Motor neuron (in vitro differentiated cells): ENCODE measurements around the gene UCKL1. TPM values are rescaled to one million over a fixed set of nuclear protein-coding genes. Genes with fewer than 3 reads are reported as not detected.
"Not testable (repeated sequence)": the region's sequence is repeated elsewhere in the genome, so short reads cannot be mapped to it uniquely, and the experiment has no call there.

Source experiments
- ATAC-seq, 8 experiments: fragments of 200-7000 bp; cut with Tn5 transposase; replicated peaks in 6 of 8; 2 replicates each; pipeline ENCODE4 v1.8.0; 2021; ENCODE audit warnings: mild to moderate bottlenecking in 8 of 8, moderate library complexity in 8 of 8
- H3K27ac ChIP-seq, 2 donors: fragments of 250-450 bp; sonication (Bioruptor Pico); 2 replicates each; pipeline ENCODE4 v1.9.0; 2021; ENCODE audit warnings: antibody characterized with exemption in 2 of 2, mild to moderate bottlenecking in 2 of 2, moderate library complexity in 1 of 2
- H3K4me1 ChIP-seq, 2 donors: fragments of 250-450 bp; sonication (Bioruptor Pico); replicated peaks in 1 of 2; 2 replicates each; pipeline ENCODE4 v1.6.1; 2021; ENCODE audit warnings: antibody characterized with exemption in 2 of 2, mild to moderate bottlenecking in 2 of 2, moderate library complexity in 1 of 2
- H3K4me3 ChIP-seq, 5 donors: fragments of 250-450 bp; sonication (Bioruptor Pico); 2 replicates each; pipeline ENCODE4 v1.9.0; 2021; ENCODE audit warnings: antibody characterized with exemption in 5 of 5, mild to moderate bottlenecking in 5 of 5, moderate library complexity in 4 of 5
- WGBS, 10 experiments: fragments of 450-650 bp; shearing (Covaris generic); methylation state at CpG; one replicate each; pipeline ENCODE4 v1.0.0; 2022; 5-methylcytosine and 5-hydroxymethylcytosine counted together
- in situ Hi-C, 9 experiments: fragments of 400-800 bp; cut with MboI; loops; one replicate each; pipeline ENCODE4 v1.15.0; 2021; ENCODE audit warnings: low sequenced_read_pairs in 9 of 9, low pct_unique_long_range_greater_than_20kb in 2 of 9; ENCODE audit not compliant: unreplicated experiment in 9 of 9
- total RNA-seq, 8 experiments: library from RNA; unstranded; fragments of 300-600 nt; gene quantifications; 2 replicates each; pipeline versions ENCODE4 v1.2.3 to v1.2.4, GENCODE V29; 2022

The UCKL1 gene
- total RNA-seq, 8 experiments from 2014 or later: 15.5 to 59.3 (median 24.6) TPM

- 80 to 100% (median 80%) methylated on average over 1 to 5 of the region's 26 CpGs; no CpG with 5 or more reads in 5 of the 10 experiments for WGBS, 10 experiments
- H3K4me1 ChIP-seq: peaks cover 8 to 12% of the 10 kb centered on the region in 2 donors
- H3K4me3 ChIP-seq: no peak overlapping the region
- ATAC-seq: no peak
- in situ Hi-C loops: no loop called here
- no peak overlapping the region for H3K27ac ChIP-seq
These were observed 5.6 kb upstream of the UCKL1 start for GRCh38 chr20:63961664-63962425.

GRCh38 chr20:63960654-63961621, 4.7 kb upstream of the UCKL1 start:
- ATAC-seq, in situ Hi-C loops, H3K27ac ChIP-seq, H3K4me3 ChIP-seq: not testable (repeated sequence)
- WGBS, 10 experiments: 80 to 100% methylated on average over 1 to 2 of the region's 15 CpGs; no CpG with 5 or more reads in 8 of the 10 experiments
- H3K4me1 ChIP-seq: peaks cover 8 to 16% of the 10 kb centered on the region in 2 donors

GRCh38 chr20:63959699-63960075, 3.5 kb upstream of the UCKL1 start:
- in situ Hi-C loops: no loop called here
- WGBS, 10 experiments: 80 to 100% (median 90%) methylated on average over 1 to 11 of the region's 17 CpGs; no CpG with 5 or more reads in 5 of the 10 experiments

GRCh38 chr20:63958964-63959698, 2.9 kb upstream of the UCKL1 start:
- no peak for ATAC-seq
- Histone ChIP-seq H3K4me1 (peaks cover 18 to 26% of the 10 kb centered on the region in 2 donors), H3K27ac (no peak overlapping the region), H3K4me3 (no peak overlapping the region)
- in situ Hi-C loops: no loop called here
- 60 to 96% (median 65%) methylated on average over 2 to 4 of the region's 10 CpGs; no CpG with 5 or more reads in 7 of the 10 experiments for WGBS, 10 experiments

More at GRCh38 chr20:63959699-63960075, 3.5 kb upstream of the UCKL1 start:
- H3K4me1 ChIP-seq: peaks cover 12 to 20% of the 10 kb centered on the region in 2 donors
- H3K27ac ChIP-seq: no peak overlapping the region
- no peak overlapping the region for H3K4me3 ChIP-seq
- ATAC-seq: no peak

GRCh38 chr20:63958471-63958870, 2.3 kb upstream of the UCKL1 start:
- Histone ChIP-seq H3K4me1 (peaks cover 19 to 31% of the 10 kb centered on the region in 2 donors), H3K27ac (no peak overlapping the region), H3K4me3 (no peak overlapping the region)
- no CpG with 5 or more reads among the region's 4 CpGs for WGBS, 10 experiments
- in situ Hi-C loops: no loop called here
- ATAC-seq: no peak

GRCh38 chr20:63957690-63958441, 1.6 kb upstream of the UCKL1 start:
- Histone ChIP-seq H3K4me1 (peaks cover 19 to 31% of the 10 kb centered on the region in 2 donors), H3K27ac (peak overlapping the region in 1 of 2 donors; percentile 69), H3K4me3 (no peak overlapping the region)
- in situ Hi-C loops: no loop called here
- WGBS, 10 experiments: 0% methylated on average over 1 of the region's 13 CpGs; no CpG with 5 or more reads in 9 of the 10 experiments
- peak in 3 of 8 experiments; percentile 2 to 33 (median 6) for ATAC-seq

- WGBS, 10 experiments: 0 to 60% (median 25%) methylated on average over 1 to 6 of the region's 28 CpGs; no CpG with 5 or more reads in 4 of the 10 experiments
- peak; percentile 9 to 63 (median 27) for ATAC-seq
- in situ Hi-C loops: no loop called here
- peaks cover 19 to 31% of the 10 kb centered on the region in 2 donors for H3K4me1 ChIP-seq
- H3K27ac ChIP-seq: peak overlapping the region; percentile 4 to 69
- peak overlapping the region; percentile 18 to 97 (median 36) for H3K4me3 ChIP-seq
These were observed 931 bp upstream of the UCKL1 start for GRCh38 chr20:63957004-63957689.

GRCh38 chr20:63956664-63957003, 418 bp upstream of the UCKL1 start:
- Histone ChIP-seq H3K4me1 (peaks cover 19 to 34% of the 10 kb centered on the region in 2 donors), H3K4me3 (peak overlapping the region; percentile 18 to 97 (median 36)), H3K27ac (peak overlapping the region; percentile 4 to 69)
- 0 to 10% methylated on average over 1 to 2 of the region's 15 CpGs; no CpG with 5 or more reads in 8 of the 10 experiments for WGBS, 10 experiments
- in situ Hi-C loops: no loop called here
- ATAC-seq: peak in 1 of 8 experiments; percentile 1

GRCh38 chr20:63955281-63955826, 862 bp downstream of the UCKL1 start:
- Histone ChIP-seq H3K4me3 (peak overlapping the region; percentile 78 to 97 (median 86)), H3K4me1 (peaks cover 28 to 42% of the 10 kb centered on the region in 2 donors), H3K27ac (peak overlapping the region; percentile 90 to 95)
- 0 to 10% methylated on average over 3 of the region's 31 CpGs; no CpG with 5 or more reads in 8 of the 10 experiments for WGBS, 10 experiments
- ATAC-seq: peak; percentile 2 to 31 (median 16)
- in situ Hi-C loops: no loop called here

- H3K4me1 ChIP-seq: peaks cover 40 to 52% of the 10 kb centered on the region in 2 donors
- no peak for ATAC-seq
- H3K27ac ChIP-seq: no peak overlapping the region
- no peak overlapping the region for H3K4me3 ChIP-seq
- in situ Hi-C loops: no loop called here
- 17 to 100% (median 70%) methylated on average over 1 to 3 of the region's 13 CpGs; no CpG with 5 or more reads in 3 of the 10 experiments for WGBS, 10 experiments
These were observed 2.3 kb downstream of the UCKL1 start for GRCh38 chr20:63953764-63954429.

- ATAC-seq: no peak
- Histone ChIP-seq H3K4me3 (no peak overlapping the region), H3K4me1 (peaks cover 42 to 52% of the 10 kb centered on the region in 2 donors), H3K27ac (no peak overlapping the region)
- WGBS, 10 experiments: 69 to 100% (median 92%) methylated on average over 2 to 5 of the region's 14 CpGs; no CpG with 5 or more reads in 5 of the 10 experiments
- in situ Hi-C loops: no loop called here
These were observed 3.4 kb downstream of the UCKL1 start for GRCh38 chr20:63952769-63953168.
